ENCODE results near the gene TLE5. TPM values are rescaled to one million over a fixed set of nuclear protein-coding genes. Genes with fewer than 3 reads are reported as not detected.

Gene TLE5
- total and polyA plus RNA-seq, 2 donors (not counting 3 experiments of a cell fraction or from before 2014, with no cell fraction given), result 393 to 574 TPM

- CTCF ChIA-PET, result interaction anchor here (1.7 to 3.2 kb wide), 3 partner anchors 9 to 64 kb away, joined by 5 to 11 read pairs (median 8); no protein-coding TSS in a partner anchor
- Histone ChIP-seq H3K4me3 (replicated peaks in 1 of 3; ENCODE audit: insufficient read depth in 1 of 3, low read depth in 1 of 3, low read length in 3 of 3) (no peak overlapping the region), H3K4me1 (ENCODE audit: control insufficient read depth, extremely low read depth, insufficient read depth, low read length) (peaks cover 2% of the 10 kb centered on the region), H3K9me3 (replicated peaks; ENCODE audit: control insufficient read depth, insufficient read depth, low read length) (no peaks in the 10 kb centered on the region), H3K9me1 (replicated peaks; ENCODE audit: control insufficient read depth, extremely low read depth, insufficient read depth, low read length) (no peaks in the 10 kb centered on the region), H3K9ac (replicated peaks; ENCODE audit: extremely low read depth, insufficient read depth, low read length) (no peak overlapping the region), H3K27ac (ENCODE audit: insufficient read depth, low read depth, low read length) (no peak overlapping the region), H3K27me3 (ENCODE audit: control insufficient read depth in 2 of 2, insufficient read depth in 2 of 2, low read length in 2 of 2) (peaks cover 1 to 8% of the 10 kb centered on the region in 2 experiments), H2AFZ (ENCODE audit: low read depth, low read length) (no peak overlapping the region), H4K20me1 (replicated peaks; ENCODE audit: control insufficient read depth, extremely low read depth, insufficient read depth, low read length) (no peaks in the 10 kb centered on the region), H3K79me2 (ENCODE audit: control insufficient read depth, insufficient read depth, low read length) (no peaks in the 10 kb centered on the region), H3K36me3 (ENCODE audit: control insufficient read depth in 2 of 2, extremely low read depth in 1 of 2, insufficient read depth in 2 of 2, low read length in 2 of 2) (no peaks in the 10 kb centered on the region), H3K4me2 (ENCODE audit: insufficient read depth, low read length) (no peak overlapping the region)
- TF ChIP-seq JUN (IDR thresholded peaks at IDR 0.05; ENCODE audit: borderline replicate concordance, insufficient read depth, insufficient read length, low read depth) (no peak), CTCF (IDR thresholded peaks at IDR 0.05; ENCODE audit: extremely low read depth in 1 of 2, insufficient read depth in 1 of 2, low read depth in 1 of 2, low read length in 2 of 2) (no peak), POLR2AphosphoS5 (IDR thresholded peaks at IDR 0.05; ENCODE audit: insufficient read depth, low read depth, low read length) (no peak), MYC (IDR thresholded peaks at IDR 0.05; ENCODE audit: low read depth, low read length) (no peak), FOS (IDR thresholded peaks at IDR 0.05; ENCODE audit: borderline replicate concordance, insufficient read depth, low read length) (no peak), MAX (IDR thresholded peaks at IDR 0.05; ENCODE audit: insufficient read depth, insufficient read length) (no peak)
- no TSS peak for BruUV-seq (replicated peaks)
- POLR2A ChIA-PET, result no interaction called here
- intact Hi-C loops (cut with micrococcal nuclease) (no loop called here), dilution Hi-C loops (cut with MboI; ENCODE audit: extremely low pct_ligation_motif_present, low sequenced_read_pairs) (no loop called here)
- FAIRE-seq, result no peak
- no peak for DNase-seq (ENCODE audit: low read depth, low spot score)
Observed at GRCh38 chr19:3027292-3027691, 35.0 kb downstream of the TLE5 start.

Measured in endothelial cell of umbilical vein (primary cell).